BJ (cell line): ENCODE measurements around the gene SPTB. TPM values are rescaled to one million over a fixed set of nuclear protein-coding genes. Genes with fewer than 3 reads are reported as not detected.

Source experiments
- CTCF ChIA-PET: fragments of 350-600 bp; formaldehyde crosslinking; extraction: SDS; loops from one replicate; lab custom pipeline; 2021; ENCODE audit warnings: antibody characterized with exemption, inconsistent platforms; lab: Yijun Ruan, JAX
- POLR2A ChIA-PET: fragments of 300-600 bp; sonication (Branson Sonifier 250); formaldehyde crosslinking; extraction: SDS; loops from one replicate; lab custom pipeline; 2021; ENCODE audit warnings: antibody characterized with exemption; lab: Charles Lee
- DNase-seq: peaks from one replicate; pipeline ENCODE4 v3.0.0-alpha.2; 2011; ENCODE audit warnings: low read depth
- H3K27me3 ChIP-seq: 2 replicates; pipeline ENCODE4 v1.6.0; 2011; ENCODE audit warnings: low read length; ENCODE audit not compliant: control insufficient read depth, insufficient read depth
- H3K36me3 ChIP-seq: 2 replicates; pipeline ENCODE4 v1.5.1; 2011; ENCODE audit warnings: low read length; ENCODE audit not compliant: control insufficient read depth, insufficient read depth
- H3K4me3 ChIP-seq: 2 replicates; pipeline ENCODE4 v1.5.1; 2011; ENCODE audit warnings: low read depth, mild to moderate bottlenecking, control low read depth, low read length
- polyA plus RNA-seq: library from polyadenylated mRNA; depleted of rRNA; stranded (reverse); fragments of >200 nt; gene quantifications from 2 replicates; pipeline ENCODE4 v1.2.3, GENCODE V29; 2011
- TF ChIP-seq, protein P1 (sequence below): IDR thresholded peaks from 2 replicates; pipeline ENCODE4 v1.5.1; 2011; ENCODE audit warnings: low read depth, mild to moderate bottlenecking, control low read depth, inconsistent platforms, low read length, moderate library complexity; ENCODE audit not compliant: insufficient read depth

The SPTB gene
- polyA plus RNA-seq, 1 experiment = 0.02 TPM

DNA sequence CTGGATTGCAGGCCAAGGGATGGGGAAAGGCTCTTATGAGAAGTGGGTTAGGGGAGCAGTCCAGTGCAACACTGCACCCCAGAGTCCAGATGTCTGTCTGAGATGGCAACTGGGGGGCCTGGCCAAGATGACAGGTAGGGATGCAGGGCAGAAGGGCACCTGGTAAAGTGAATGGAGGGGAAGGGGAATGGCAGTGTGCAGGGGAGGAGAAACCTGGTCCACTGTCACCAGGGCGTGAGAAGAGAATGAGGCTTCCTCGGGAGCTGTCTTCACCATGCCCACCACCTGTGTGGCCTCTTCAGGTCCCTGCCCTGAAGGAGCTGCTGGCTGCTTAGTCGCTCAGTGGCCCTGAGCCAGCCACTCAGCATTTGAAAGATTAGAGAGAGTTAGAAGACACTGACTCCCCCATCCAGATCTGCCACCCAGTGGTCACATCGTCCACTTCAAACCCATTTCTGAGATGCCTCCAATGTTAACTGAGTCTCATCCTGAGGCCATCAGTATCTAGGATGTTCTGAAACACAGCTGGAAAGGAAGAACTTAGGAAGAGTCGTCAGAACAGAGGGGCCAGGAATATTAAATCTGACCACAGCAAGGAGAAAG is 118.2 kb downstream of the SPTB start:
- ChIA-PET POLR2A (no interaction called here), CTCF (interaction anchor here (0.7 to 5.3 kb wide), 17 partner anchors 11 to 422 kb away, joined by 3 to 51 read pairs (median 6); no protein-coding TSS in a partner anchor)
- TF ChIP-seq, protein P1, sequence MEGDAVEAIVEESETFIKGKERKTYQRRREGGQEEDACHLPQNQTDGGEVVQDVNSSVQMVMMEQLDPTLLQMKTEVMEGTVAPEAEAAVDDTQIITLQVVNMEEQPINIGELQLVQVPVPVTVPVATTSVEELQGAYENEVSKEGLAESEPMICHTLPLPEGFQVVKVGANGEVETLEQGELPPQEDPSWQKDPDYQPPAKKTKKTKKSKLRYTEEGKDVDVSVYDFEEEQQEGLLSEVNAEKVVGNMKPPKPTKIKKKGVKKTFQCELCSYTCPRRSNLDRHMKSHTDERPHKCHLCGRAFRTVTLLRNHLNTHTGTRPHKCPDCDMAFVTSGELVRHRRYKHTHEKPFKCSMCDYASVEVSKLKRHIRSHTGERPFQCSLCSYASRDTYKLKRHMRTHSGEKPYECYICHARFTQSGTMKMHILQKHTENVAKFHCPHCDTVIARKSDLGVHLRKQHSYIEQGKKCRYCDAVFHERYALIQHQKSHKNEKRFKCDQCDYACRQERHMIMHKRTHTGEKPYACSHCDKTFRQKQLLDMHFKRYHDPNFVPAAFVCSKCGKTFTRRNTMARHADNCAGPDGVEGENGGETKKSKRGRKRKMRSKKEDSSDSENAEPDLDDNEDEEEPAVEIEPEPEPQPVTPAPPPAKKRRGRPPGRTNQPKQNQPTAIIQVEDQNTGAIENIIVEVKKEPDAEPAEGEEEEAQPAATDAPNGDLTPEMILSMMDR = no peak
- Histone ChIP-seq H3K27me3 (no peaks in the 10 kb centered on the region), H3K4me3 (no peak overlapping the region), H3K36me3 (no peaks in the 10 kb centered on the region)
- DNase-seq = no peak

DNA sequence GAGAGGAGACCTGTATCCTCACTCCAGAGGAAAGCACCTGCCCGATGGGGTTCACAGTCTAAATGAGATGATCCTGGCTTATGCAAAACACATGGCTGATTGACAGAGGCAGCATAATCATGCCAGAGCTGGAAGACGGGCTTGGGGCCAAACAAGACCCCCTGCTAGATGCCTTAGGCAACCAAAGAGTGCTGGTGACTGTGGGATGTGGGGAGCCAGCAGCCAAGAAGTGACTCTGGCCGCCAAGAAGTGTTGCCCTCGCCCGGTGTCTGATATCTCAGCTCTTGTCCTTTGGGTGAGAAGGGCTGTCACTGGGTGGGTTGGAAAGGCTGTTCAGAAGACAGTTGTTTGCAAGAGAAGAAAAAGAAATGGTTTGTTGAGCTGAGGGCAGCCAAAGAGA is 118.8 kb downstream of the SPTB start:
- ChIA-PET POLR2A (no interaction called here), CTCF (interaction anchor here (0.7 to 5.3 kb wide), 9 partner anchors 14 to 130 kb away, joined by 3 to 51 read pairs (median 7); no protein-coding TSS in a partner anchor)
- TF ChIP-seq, protein P1 = no peak
- H3K27me3 ChIP-seq = no peaks in the 10 kb centered on the region
- H3K4me3 ChIP-seq = no peak overlapping the region
- no peak for DNase-seq
- H3K36me3 ChIP-seq = no peaks in the 10 kb centered on the region

DNA sequence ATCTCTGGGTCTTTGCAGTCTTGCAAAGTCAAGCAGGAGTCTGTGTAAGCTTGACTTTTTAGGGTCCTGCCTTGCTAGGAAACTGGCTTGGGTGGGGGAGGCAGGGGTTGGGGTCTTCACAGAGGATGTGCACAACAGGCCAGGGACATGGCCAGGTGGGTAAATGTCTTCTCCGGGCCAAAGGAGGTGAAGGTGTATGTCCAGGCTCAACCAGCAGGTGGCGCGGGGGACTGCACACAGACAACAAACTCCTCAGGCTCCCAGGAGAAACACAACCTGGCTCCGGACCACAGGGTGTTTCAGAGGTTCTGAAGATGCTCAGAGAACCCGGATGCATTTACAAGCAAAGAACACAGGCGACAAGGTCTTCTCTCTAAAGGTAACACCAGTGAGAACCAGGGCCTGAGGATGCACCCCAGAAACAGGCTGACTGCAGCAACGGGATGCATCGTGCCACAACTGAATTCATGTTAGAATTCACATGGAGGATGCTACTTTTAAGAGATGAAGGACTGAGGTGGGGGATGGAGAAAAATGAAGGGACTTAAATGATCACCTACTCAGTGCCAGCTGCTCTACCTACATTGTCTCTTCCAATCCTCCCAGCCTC is 119.5 kb downstream of the SPTB start:
- H3K36me3 ChIP-seq = no peaks in the 10 kb centered on the region
- DNase-seq = no peak
- no peaks in the 10 kb centered on the region for H3K27me3 ChIP-seq
- H3K4me3 ChIP-seq = no peak overlapping the region
- POLR2A ChIA-PET = no interaction called here
- TF ChIP-seq, protein P1 = peak; percentile 74
- CTCF ChIA-PET = interaction anchor here (1.0 to 5.3 kb wide), 11 partner anchors 8 to 219 kb away, joined by 3 to 51 read pairs (median 6); no protein-coding TSS in a partner anchor

DNA sequence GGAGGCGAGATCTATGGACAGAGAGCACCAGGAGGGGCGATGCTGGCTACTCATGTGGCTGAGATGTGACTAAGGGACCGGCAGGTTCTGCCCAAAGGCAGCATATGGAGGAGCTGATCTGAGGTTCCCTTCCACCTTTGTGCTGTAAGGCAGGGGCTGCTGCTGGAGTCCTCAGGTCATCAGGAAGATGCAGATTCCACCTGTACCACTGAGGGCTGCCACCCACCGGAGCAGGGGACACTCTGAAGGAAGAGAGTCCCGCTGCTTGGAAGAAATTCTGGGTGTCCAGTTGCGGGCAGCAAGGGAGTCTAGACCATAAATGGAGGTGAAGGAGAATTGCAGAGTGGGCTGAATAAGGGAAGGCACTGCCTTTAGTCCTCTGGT is 120.2 kb downstream of the SPTB start:
- Histone ChIP-seq H3K36me3 (no peaks in the 10 kb centered on the region), H3K27me3 (no peaks in the 10 kb centered on the region), H3K4me3 (no peak overlapping the region)
- CTCF ChIA-PET = interaction anchor here (0.8 to 5.3 kb wide), 14 partner anchors 9 to 218 kb away, joined by 3 to 51 read pairs (median 4); no protein-coding TSS in a partner anchor
- POLR2A ChIA-PET = no interaction called here
- no peak for DNase-seq
- TF ChIP-seq, protein P1 = no peak
